GM18873 (cell line): ENCODE measurements around the gene RNF19B.

ENCODE experiments used
- ATAC-seq: cut with Tn5 transposase; IDR thresholded peaks from one replicate; pipeline ENCODE4 v1.9.1; 2021; ENCODE audit warnings: mild to moderate bottlenecking, moderate library complexity, moderate number of reproducible peaks; ENCODE audit not compliant: unreplicated experiment, low FRiP score

Gene RNF19B, protein sequence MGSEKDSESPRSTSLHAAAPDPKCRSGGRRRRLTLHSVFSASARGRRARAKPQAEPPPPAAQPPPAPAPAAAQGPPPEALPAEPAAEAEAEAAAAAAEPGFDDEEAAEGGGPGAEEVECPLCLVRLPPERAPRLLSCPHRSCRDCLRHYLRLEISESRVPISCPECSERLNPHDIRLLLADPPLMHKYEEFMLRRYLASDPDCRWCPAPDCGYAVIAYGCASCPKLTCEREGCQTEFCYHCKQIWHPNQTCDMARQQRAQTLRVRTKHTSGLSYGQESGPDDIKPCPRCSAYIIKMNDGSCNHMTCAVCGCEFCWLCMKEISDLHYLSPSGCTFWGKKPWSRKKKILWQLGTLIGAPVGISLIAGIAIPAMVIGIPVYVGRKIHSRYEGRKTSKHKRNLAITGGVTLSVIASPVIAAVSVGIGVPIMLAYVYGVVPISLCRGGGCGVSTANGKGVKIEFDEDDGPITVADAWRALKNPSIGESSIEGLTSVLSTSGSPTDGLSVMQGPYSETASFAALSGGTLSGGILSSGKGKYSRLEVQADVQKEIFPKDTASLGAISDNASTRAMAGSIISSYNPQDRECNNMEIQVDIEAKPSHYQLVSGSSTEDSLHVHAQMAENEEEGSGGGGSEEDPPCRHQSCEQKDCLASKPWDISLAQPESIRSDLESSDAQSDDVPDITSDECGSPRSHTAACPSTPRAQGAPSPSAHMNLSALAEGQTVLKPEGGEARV

DNA sequence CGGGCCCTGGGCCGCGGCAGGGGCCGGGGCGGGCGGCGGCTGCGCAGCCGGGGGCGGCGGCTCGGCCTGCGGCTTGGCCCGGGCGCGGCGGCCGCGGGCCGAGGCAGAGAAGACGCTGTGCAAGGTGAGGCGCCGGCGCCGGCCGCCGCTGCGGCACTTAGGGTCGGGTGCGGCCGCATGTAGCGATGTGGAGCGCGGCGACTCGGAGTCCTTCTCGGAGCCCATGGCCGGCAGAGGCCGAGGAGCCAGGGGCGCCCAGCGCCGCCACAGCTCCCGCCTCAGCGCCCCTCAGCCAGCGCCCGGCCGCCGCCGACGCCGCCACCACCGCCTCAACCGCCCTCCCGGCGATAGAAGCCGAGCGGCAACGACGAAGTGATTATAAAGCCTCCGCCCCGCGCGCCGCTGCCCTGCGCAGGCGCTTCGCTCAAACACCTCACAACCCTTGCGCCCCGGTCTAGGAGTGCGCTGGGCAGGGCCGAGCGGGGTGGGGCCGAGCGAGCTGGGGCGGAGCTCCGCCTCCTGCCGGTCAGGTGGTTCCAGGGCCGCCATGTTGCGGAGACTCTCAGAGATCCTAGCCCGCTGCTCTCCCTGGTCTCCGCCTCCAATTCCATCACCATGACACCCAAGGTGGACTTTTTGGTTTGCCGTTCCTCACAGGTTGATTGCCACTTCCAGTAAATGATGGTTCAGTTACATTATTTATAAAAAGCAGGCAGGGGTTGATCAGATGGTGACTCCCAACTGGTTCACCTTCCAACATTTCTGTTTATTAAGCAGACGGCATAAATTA is at the start of gene RNF19B:
TSS of gene RNF19B (minus strand) at position 349 of the 790 bp plus-strand sequence. CDS start at position 225, 124 bp downstream.
- peak; percentile 56 for ATAC-seq

DNA sequence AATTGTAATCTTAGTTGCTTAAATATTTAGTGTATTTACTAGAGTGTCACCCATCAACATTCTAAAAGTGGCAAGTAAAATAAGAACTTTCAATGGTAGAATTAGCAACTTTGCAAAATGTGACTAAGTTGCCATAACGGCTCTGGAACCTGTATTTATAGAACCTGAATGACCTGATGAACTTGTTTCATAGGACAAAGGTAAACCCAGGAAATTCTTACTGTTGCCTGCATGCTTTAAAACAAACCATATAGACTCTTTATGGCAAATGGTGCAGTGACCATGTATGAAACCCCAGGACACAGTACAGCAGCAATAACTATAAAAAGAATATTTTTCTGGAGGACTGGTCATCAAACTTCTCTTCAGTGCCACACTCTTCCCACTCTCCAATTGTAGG is 49.2 kb upstream of the RNF19B start:
- ATAC-seq: no peak

DNA sequence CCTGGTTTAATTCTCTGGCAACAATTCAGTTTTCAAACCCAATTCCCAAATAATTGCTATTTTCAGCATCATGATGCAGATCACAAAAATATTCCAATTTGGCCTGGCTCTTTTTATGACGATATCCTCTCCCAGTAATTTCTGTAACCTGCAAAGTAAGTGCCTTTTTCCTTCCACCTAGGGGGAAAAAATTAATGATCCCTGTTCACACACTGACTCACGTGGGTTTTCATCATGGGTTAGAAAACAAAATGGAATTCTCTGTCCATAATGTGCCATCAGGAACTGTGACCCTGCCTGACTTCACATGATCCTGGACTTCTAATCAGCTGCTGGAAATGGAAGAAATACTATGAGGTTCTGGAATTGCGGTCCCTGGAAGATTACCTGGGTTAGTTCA is 47.6 kb upstream of the RNF19B start:
- ATAC-seq: no peak

DNA sequence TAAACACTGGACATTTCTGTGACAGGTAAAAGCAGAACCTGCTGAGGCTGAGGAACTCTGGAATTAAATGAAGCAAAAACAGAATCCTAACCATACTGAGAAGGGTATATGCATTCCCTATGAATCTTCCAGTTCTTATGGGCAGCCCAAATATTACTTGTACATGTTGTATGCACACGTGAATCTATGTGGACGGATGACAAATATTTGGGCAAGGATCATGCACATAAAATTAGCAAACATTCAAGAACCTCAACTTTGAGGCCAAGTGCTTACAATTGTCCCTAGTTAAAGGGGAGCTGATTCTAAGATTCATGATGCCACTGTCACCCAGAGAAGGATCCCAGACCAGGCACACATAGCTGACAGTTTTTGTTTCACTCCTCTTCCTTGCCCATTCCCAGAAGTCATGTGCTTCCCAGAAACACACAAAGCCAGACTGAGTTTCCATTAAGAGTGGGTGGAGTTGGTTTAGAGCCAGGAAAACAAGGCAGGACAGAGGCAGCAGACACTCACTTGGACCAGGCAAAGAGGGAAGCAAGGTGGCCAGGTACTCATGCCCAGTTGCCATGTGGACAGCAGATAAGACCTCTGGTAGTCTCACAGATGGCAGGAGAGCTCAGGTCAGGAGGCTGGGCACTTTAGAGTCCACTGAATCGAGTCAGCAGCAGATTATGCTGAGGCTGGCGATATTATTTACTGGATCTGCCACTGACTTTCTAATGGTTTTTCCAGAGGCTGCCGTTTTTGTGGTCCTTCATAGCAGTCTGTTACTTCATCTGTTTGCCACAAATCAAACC is 46.5 kb upstream of the RNF19B start:
- no peak for ATAC-seq

- ATAC-seq: no peak
These were observed 45.0 kb upstream of the RNF19B start for GRCh38 chr1:33009561-33009960.

- no peak for ATAC-seq
These were observed 43.7 kb upstream of the RNF19B start for GRCh38 chr1:33008051-33008914.

DNA sequence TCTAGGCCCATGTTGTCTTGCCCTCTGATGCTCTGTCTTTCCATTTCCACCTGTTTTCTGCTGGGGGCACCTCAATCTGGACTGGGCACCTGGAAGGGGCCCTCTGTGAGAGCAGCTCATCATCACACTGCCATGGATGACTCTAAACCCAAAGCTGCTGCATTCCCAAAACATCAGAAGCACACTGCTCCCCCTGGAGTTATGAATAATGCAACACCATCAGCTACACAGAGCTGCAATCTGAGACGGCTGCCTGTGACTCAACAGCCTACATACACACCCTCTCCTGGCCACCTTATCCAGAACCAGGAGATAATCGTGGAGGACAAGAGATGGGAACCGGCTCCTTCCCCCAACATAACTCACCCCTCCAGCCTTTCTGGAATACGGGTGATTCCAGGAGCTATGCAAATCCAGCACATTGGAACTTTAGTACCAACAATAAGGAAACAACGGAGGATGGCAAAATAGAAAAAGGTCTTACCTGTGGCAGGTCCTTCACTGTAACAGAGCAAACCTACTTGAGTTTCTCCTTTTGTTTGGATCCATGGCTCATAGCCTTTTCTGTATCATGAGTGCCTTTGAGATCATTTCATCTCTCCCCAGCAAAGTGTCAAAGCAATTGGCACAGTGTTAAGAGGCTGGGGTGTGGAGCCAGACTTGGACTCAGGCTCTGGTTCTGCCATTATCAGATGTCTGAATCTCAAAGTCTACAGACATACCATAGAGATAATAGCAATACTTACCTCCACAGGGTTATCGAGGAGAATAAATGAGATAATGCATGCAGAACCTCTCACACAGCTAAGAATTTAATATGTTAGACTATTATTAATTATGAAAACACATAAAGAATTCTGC is 42.8 kb upstream of the RNF19B start:
- ATAC-seq: no peak

GRCh38 chr1:33005838-33006421 is 41.3 kb upstream of the RNF19B start:
- ATAC-seq: no peak

DNA sequence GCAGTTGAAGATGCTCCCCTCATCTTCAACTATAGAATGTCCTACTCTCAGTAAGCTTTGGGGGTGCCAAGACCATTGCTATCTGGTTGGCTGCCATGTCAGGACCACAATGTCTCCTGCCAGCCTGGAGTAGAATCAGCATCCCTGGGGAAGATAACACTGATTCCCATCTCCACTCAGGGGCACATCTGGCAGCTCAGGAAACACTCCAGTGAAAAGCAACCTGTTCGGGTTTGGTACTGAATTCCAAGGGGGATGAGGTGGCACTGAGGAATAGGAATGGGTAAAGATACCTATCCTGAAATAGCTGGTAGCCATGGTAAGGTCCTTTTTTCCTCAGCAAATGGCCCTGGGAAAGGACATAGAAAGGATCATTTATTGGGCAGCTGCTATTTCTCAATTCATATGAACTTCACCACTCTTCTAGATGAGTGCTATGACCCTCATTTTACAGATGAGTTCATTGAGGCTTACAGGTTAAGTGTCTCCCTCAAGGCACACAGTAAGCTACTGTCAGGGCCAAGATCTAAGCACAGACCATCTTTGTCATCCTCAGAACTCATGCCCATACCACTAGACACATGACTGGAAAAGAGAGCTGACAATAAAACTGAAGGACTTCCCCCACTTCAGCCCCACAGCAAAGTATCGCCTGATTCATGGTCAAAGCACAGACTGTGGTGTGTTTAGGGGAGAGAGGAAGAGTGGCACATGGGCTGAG is 40.7 kb upstream of the RNF19B start:
- no peak for ATAC-seq

GRCh38 chr1:33004613-33005012 is 40.0 kb upstream of the RNF19B start:
- no peak for ATAC-seq

DNA sequence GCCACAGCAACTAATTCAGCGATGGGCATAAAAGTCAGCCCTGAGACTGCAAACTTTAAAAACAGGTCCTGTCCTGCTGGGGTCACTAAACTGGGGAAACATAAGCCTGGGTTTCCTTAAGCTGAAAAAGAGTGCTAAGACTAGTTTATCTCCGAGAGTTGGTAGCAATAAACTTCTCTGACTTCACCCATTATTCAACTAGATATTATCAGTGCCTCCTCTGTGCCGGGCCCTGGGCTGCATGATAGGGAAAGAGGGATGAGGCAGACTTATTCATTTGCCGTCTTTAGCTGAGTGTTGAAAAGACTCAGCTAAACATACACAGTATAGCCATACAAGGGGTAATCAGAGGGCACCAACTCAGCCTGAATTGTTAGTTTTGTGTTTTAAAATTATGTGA is 39.0 kb upstream of the RNF19B start:
- no peak for ATAC-seq

DNA sequence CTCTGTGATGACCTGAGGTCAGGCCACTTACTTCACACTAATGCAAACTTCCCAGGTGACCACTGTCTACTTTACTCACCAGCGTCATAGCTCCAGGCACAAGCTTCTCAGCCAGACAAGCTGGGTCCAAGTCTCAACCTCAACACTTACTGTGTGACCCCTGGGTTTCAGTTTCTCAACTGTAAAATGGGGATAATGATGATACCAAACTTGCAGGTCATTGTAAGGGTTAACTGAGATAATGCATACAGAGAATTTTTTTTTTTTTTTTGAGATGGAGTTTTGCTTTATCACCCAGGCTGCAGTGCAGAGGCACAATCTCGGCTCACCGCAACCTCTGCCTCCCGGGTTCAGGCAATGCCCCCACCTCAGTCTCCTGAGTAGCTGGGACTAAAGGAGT is 37.4 kb upstream of the RNF19B start:
- ATAC-seq: no peak

- ATAC-seq: no peak
These were observed 36.7 kb upstream of the RNF19B start for GRCh38 chr1:33001282-33001681.

DNA sequence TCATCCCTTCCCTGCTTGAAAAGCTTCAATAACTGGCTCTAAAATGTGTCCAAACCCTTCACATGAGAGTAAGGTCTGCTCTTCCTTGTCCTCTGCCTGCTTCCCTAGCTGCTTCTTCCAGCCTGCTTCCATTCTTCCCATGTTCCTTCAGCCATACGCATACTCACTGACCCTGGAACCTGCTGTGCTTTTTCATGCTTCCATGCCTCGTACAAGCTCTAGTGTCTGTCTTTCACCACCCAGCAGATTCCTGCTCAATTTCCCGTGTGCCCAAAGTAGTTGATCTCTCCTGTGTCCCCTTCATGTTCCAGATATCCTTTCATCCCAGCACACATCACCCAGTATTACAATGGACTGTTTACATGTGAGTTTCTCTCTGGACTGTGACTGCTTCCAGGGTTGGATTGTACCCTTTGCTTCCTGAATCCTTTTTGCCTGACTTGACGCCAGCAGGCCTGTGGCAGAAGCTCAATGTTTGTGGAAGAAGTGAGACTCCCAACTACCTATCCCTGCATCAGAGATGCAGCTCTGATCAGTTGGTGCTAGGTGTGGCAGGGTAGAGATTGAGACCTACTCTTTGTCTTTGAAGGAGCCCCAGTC is 35.9 kb upstream of the RNF19B start:
- no peak for ATAC-seq

- ATAC-seq: no peak
These were observed 34.4 kb upstream of the RNF19B start for GRCh38 chr1:32998997-32999396.

DNA sequence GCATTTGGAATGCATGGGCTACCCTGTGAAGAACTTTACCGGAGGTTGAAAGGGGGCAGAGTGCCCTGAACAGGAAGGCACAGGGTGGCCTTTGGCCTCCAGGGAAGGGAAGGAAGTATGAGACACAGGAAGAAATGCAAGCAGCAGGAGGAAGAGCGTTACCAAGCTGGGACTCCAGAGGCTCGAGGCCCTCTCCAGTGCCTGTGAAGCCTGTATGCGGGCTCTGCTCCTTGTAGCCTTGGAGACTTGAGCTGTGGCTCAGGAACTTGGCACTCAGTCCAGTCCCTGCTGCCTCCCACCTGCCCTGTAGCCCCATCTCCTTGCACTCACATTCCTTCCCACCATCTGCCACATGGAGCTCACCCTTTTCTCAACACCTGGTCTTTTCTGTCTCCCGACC is 33.5 kb upstream of the RNF19B start:
- no peak for ATAC-seq

GRCh38 chr1:32997381-32997891 is 32.8 kb upstream of the RNF19B start:
- ATAC-seq: no peak
